Pancreas (tissue), 10 donors: Measurements from ENCODE around the gene TAT. TPM values are rescaled to one million over a fixed set of nuclear protein-coding genes. Genes with fewer than 3 reads are reported as not detected.

Source experiments
- ATAC-seq, 4 donors: fragments of 200-7000 bp; cut with Tn5 transposase; one replicate each; pipeline versions ENCODE4 v1.8.0 to v1.9.1; 2020; ENCODE audit warnings: mild to moderate bottlenecking in 4 of 4, moderate library complexity in 4 of 4
- DNase-seq, 6 donors: peaks; one replicate each; pipeline ENCODE4 v3.0.0-alpha.2; 2020
- FAIRE-seq: peaks from 2 replicates; lab custom pipeline; 2012; peaks lifted over from hg19 to GRCh38; lab: Jason Lieb, UNC
- H3K27ac ChIP-seq, 4 donors: fragments of 200-600 bp; sonication (generic); 1 replicate in 3 of 4; 2 replicates in 1 of 4; pipeline versions ENCODE4 v1.5.0 to v1.8.0; 2020
- H3K27me3 ChIP-seq, 4 donors: fragments of 200-600 bp; one replicate each; pipeline ENCODE4 v1.8.0; 2021
- H3K36me3 ChIP-seq, 3 donors: fragments of 200-600 bp; sonication (generic) in 1 of 3; one replicate each; pipeline versions ENCODE4 v1.5.0 to v1.8.0; 2020 to 2021
- H3K4me1 ChIP-seq, 3 donors: fragments of 200-600 bp; one replicate each; pipeline ENCODE4 v1.8.0; 2021
- H3K4me3 ChIP-seq, 4 donors: fragments of 200-600 bp; sonication (generic) in 2 of 4; one replicate each; pipeline versions ENCODE4 v1.5.0 to v1.8.0; 2020 to 2021
- H3K9me3 ChIP-seq, 4 donors: fragments of 200-600 bp; one replicate each; pipeline ENCODE4 v1.8.0; 2021
- WGBS, 2 donors: extraction: QIAGEN DNeasy Blood & Tissue Kit; methylation state at CpG; one replicate each; pipeline ENCODE4 v1.1.7; 2013; 5-methylcytosine and 5-hydroxymethylcytosine counted together
- intact Hi-C, 3 donors: fragments of 100-400 bp; cut with DNase I; formaldehyde crosslinking; loops; one replicate each; pipeline versions ENCODE4 v1.11.1 to v1.14.2; 2022
- polyA plus RNA-seq, 2 donors: library from polyadenylated mRNA; stranded (reverse); fragments of 200-250 nt; gene quantifications; one replicate each; pipeline ENCODE4 v1.2.3, GENCODE V29; 2013
- total RNA-seq, 6 donors: library from RNA; stranded (reverse); fragmentation: NEBNext Ultra II Directional in 4 of 6; extraction: Animal tissue kit (Norgen Biotek cat#: 25700) in 4 of 6; gene quantifications; one replicate each; pipeline versions ENCODE4 v1.2.1 to v1.2.4, GENCODE V29; 2021 to 2023
- TF ChIP-seq, protein P1 (sequence below), 4 donors: fragments of 200-600 bp; sonication (generic) in 3 of 4; IDR thresholded peaks; one replicate each; pipeline versions ENCODE4 v1.5.0 to v1.8.0; 2021; ENCODE audit warnings: antibody characterized with exemption in 4 of 4
- donor health status: healthy with polysubstance abuse.
- donor health status: DM: no; HTN: no; CAD: no; lungs with moderate emphysema.
- donor health status: DM: no; HTN: no; CAD: no.
- donor health status: control.
- donor health status: control.
- donor health status: Bipolar disorder and iron deficiency.
- donor health status: DM: yes; HTN: yes; CAD: no.
- donor health status: DM: no; HTN: no; CAD: no.
- donor health status: DM: no; HTN: no; CAD: no.
- donor health status: DM: yes; HTN: yes; CAD: no.

The TAT gene
- total and polyA plus RNA-seq, 8 donors: 0.04 to 1.0 (median 0.12) TPM; not detected in 2

DNA sequence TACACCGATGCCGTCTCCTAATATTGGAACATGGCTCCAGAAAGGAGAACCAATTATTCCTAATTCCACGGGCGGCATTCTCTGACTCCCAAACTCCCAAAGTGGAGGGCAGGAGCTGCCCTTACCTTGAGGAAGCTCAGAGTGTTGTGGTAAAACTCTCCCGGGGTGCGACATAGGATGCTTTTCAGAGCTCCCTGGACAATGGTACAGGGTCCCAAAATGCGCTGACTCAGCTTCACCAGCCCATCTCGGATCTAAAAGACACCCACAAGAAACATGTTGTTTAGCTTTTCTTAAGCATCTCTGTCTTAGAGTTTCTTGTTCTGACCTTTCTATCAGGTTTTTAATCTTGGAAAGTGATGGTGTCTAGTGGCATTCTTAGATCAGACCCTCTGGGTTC, 6.7 kb downstream of the TAT start:
- intact Hi-C loops: no loop called here
- Histone ChIP-seq H3K4me3 (no peak overlapping the region), H3K4me1 (peaks cover 0 to 16% (median 14%) of the 10 kb centered on the region in 3 donors), H3K27ac (no peak overlapping the region), H3K27me3 (no peaks in the 10 kb centered on the region), H3K36me3 (no peaks in the 10 kb centered on the region), H3K9me3 (no peaks in the 10 kb centered on the region)
- ATAC-seq (no peak), FAIRE-seq (no peak), DNase-seq (no peak)
- WGBS, 2 donors: 92 to 99% methylated on average over 8 of the region's 8 CpGs
- TF ChIP-seq, protein P1, sequence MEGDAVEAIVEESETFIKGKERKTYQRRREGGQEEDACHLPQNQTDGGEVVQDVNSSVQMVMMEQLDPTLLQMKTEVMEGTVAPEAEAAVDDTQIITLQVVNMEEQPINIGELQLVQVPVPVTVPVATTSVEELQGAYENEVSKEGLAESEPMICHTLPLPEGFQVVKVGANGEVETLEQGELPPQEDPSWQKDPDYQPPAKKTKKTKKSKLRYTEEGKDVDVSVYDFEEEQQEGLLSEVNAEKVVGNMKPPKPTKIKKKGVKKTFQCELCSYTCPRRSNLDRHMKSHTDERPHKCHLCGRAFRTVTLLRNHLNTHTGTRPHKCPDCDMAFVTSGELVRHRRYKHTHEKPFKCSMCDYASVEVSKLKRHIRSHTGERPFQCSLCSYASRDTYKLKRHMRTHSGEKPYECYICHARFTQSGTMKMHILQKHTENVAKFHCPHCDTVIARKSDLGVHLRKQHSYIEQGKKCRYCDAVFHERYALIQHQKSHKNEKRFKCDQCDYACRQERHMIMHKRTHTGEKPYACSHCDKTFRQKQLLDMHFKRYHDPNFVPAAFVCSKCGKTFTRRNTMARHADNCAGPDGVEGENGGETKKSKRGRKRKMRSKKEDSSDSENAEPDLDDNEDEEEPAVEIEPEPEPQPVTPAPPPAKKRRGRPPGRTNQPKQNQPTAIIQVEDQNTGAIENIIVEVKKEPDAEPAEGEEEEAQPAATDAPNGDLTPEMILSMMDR (IDR thresholded peaks at IDR 0.05): no peak

DNA sequence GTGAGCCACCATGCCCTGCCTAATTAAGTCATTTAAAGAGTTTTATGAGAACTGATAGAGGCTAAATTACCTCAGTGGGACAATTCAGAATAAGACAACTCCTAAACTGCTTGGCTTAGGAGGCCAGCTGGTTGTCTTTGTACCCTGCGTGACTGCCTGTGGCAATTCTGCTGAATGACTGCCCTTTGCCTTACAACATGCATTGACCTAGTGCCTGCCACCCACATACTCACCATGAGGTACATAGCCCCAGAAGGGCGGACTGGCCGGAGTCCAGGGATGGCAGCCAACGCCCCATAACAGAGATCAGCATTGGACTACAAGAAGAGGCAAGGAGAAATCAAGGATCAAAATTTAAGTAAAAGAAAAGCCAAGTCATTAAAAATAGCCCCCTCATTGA, 7.3 kb downstream of the TAT start:
- H3K27ac ChIP-seq: no peak overlapping the region
- intact Hi-C loops: no loop called here
- DNase-seq (no peak), FAIRE-seq (no peak), ATAC-seq (no peak)
- no peaks in the 10 kb centered on the region for H3K9me3 ChIP-seq
- peaks cover 0 to 16% (median 14%) of the 10 kb centered on the region in 3 donors for H3K4me1 ChIP-seq
- H3K27me3 ChIP-seq: no peaks in the 10 kb centered on the region
- no peak overlapping the region for H3K4me3 ChIP-seq
- TF ChIP-seq, protein P1 (IDR thresholded peaks at IDR 0.05): no peak
- no peaks in the 10 kb centered on the region for H3K36me3 ChIP-seq
- WGBS, 2 donors: 87 to 97% methylated on average over 4 of the region's 4 CpGs

GRCh38 chr16:71568551-71568950, 8.3 kb downstream of the TAT start:
- intact Hi-C loops: no loop called here
- TF ChIP-seq, protein P1 (IDR thresholded peaks at IDR 0.05): no peak
- Histone ChIP-seq H3K4me1 (peaks cover 0 to 16% (median 14%) of the 10 kb centered on the region in 3 donors), H3K4me3 (no peak overlapping the region), H3K36me3 (no peaks in the 10 kb centered on the region), H3K27ac (peak overlapping the region in 1 of 4 donors; percentile 34), H3K27me3 (no peaks in the 10 kb centered on the region), H3K9me3 (no peaks in the 10 kb centered on the region)
- peak in 2 of 4 donors; percentile 8 to 24 for ATAC-seq
- DNase-seq: no peak
- 23 to 26% methylated on average over 4 of the region's 4 CpGs for WGBS, 2 donors
- no peak for FAIRE-seq

DNA sequence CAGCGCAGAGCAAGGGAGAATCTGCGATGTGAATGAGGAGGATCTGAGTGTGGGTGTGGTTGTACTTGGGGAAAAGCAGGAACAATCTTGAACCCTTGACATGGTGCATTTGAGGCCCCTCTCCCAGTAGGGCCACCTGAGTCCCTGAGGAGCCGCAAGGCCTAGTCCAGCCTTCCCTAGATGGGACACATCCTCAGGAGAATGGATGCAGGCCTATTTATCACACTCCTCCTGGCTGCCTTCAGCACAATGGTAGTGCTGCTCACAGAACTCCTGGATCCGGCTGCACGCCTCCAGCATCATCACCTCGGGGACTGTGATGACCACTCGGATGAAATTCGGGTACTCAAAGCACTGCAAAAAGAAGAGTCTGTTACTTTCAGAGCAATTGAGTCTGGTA, 9.0 kb downstream of the TAT start:
- FAIRE-seq (no peak), ATAC-seq (no peak), DNase-seq (no peak)
- Histone ChIP-seq H3K36me3 (no peaks in the 10 kb centered on the region), H3K9me3 (no peaks in the 10 kb centered on the region), H3K27ac (peak overlapping the region in 1 of 4 donors; percentile 34), H3K4me3 (no peak overlapping the region), H3K27me3 (no peaks in the 10 kb centered on the region), H3K4me1 (peaks cover 0 to 15% (median 13%) of the 10 kb centered on the region in 3 donors)
- WGBS, 2 donors: 92 to 94% methylated on average over 8 of the region's 8 CpGs
- intact Hi-C loops: no loop called here
- TF ChIP-seq, protein P1 (IDR thresholded peaks at IDR 0.05): no peak

GRCh38 chr16:71565812-71566700, 10.8 kb downstream of the TAT start:
- ATAC-seq (no peak), DNase-seq (no peak), FAIRE-seq (no peak)
- no peaks in the 10 kb centered on the region for H3K36me3 ChIP-seq
- H3K27me3 ChIP-seq: no peaks in the 10 kb centered on the region
- H3K4me1 ChIP-seq: peaks cover 0 to 4% (median 4%) of the 10 kb centered on the region in 3 donors
- intact Hi-C loops: no loop called here
- peak overlapping the region in 2 of 4 donors; percentile 52 to 53 for H3K4me3 ChIP-seq
- TF ChIP-seq, protein P1 (IDR thresholded peaks at IDR 0.05): no peak
- WGBS, 2 donors: 31 to 35% methylated on average over 9 of the region's 9 CpGs
- no peaks in the 10 kb centered on the region for H3K9me3 ChIP-seq
- peak overlapping the region; percentile 72 to 90 (median 86) for H3K27ac ChIP-seq
